Retinal pigment epithelial cell (primary cell): Measurements from ENCODE around the gene REX1BD.

Experiments used
- DNase-seq: peaks from one replicate; pipeline ENCODE4 v3.0.0-alpha.2; 2010; ENCODE audit warnings: low read depth
- H3K4me3 ChIP-seq: 2 replicates; pipeline ENCODE4 v1.5.1; 2011; ENCODE audit warnings: mild to moderate bottlenecking, low read length, control low read depth, moderate library complexity
- CTCF ChIP-seq: conservative IDR thresholded peaks from 2 replicates; pipeline ENCODE4 v1.5.1; 2011; ENCODE audit warnings: low read depth, low read length, control low read depth, inconsistent platforms

Gene REX1BD

GRCh38 chr19:18639706-18640243, 51.2 kb downstream of the REX1BD start:
- TF ChIP-seq CTCF: no peak
- DNase-seq: no peak
- no peak overlapping the region for H3K4me3 ChIP-seq
